ENCODE results near the gene ACAA2. TPM values are rescaled to one million over a fixed set of nuclear protein-coding genes. Genes with fewer than 3 reads are reported as not detected.

The ACAA2 gene
- total RNA-seq, 1 donor from 2014 or later, result 100 TPM

DNA sequence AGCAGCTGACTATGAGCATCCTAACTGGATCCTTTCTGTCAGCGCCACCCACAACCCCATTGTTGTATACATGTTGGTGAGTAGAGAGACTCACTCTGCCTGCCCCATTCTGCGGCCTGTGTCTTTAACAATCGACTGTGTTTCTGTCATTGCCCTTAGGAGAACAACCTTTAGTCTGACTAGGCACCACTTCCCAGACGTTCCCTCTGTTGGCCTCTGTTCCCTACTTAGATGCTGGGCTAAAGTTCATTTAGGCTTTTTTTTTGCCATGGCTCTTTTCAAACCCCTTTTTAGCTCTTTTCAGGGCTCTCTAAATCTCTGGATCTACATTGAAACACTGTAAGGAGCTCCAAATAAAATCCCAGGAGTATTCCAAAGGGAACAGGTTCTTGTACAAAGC is 20.5 kb upstream of the ACAA2 start:
- Mint-ChIP-seq H3K9me3 (ENCODE audit: low read depth) (peaks cover 23% of the 10 kb centered on the region), H3K27me3 (no peaks in the 10 kb centered on the region), H3K27ac (peak overlapping the region; percentile 82), H3K36me3 (ENCODE audit: insufficient read depth) (peaks cover 39% of the 10 kb centered on the region), H3K4me1 (ENCODE audit: low read depth) (peaks cover 41% of the 10 kb centered on the region), H3K4me3 (ENCODE audit: low read depth) (no peak overlapping the region)
- TF ChIP-seq, protein P1, sequence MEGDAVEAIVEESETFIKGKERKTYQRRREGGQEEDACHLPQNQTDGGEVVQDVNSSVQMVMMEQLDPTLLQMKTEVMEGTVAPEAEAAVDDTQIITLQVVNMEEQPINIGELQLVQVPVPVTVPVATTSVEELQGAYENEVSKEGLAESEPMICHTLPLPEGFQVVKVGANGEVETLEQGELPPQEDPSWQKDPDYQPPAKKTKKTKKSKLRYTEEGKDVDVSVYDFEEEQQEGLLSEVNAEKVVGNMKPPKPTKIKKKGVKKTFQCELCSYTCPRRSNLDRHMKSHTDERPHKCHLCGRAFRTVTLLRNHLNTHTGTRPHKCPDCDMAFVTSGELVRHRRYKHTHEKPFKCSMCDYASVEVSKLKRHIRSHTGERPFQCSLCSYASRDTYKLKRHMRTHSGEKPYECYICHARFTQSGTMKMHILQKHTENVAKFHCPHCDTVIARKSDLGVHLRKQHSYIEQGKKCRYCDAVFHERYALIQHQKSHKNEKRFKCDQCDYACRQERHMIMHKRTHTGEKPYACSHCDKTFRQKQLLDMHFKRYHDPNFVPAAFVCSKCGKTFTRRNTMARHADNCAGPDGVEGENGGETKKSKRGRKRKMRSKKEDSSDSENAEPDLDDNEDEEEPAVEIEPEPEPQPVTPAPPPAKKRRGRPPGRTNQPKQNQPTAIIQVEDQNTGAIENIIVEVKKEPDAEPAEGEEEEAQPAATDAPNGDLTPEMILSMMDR (IDR thresholded peaks at IDR 0.05; ENCODE audit: unreplicated experiment), result no peak
- DNase-seq (ENCODE audit: low spot score, unreplicated experiment), result no peak

GRCh38 chr18:49832221-49832647 is 18.9 kb upstream of the ACAA2 start:
- H3K4me1 Mint-ChIP-seq (ENCODE audit: low read depth), result peaks cover 38% of the 10 kb centered on the region
- TF ChIP-seq, protein P1 (IDR thresholded peaks at IDR 0.05; ENCODE audit: unreplicated experiment), result no peak
- no peaks in the 10 kb centered on the region for H3K27me3 Mint-ChIP-seq
- H3K36me3 Mint-ChIP-seq (ENCODE audit: insufficient read depth), result peaks cover 48% of the 10 kb centered on the region
- H3K4me3 Mint-ChIP-seq (ENCODE audit: low read depth), result no peak overlapping the region
- no peak for DNase-seq (ENCODE audit: low spot score, unreplicated experiment)
- peaks cover 37% of the 10 kb centered on the region for H3K9me3 Mint-ChIP-seq (ENCODE audit: low read depth)
- H3K27ac Mint-ChIP-seq, result no peak overlapping the region

DNA sequence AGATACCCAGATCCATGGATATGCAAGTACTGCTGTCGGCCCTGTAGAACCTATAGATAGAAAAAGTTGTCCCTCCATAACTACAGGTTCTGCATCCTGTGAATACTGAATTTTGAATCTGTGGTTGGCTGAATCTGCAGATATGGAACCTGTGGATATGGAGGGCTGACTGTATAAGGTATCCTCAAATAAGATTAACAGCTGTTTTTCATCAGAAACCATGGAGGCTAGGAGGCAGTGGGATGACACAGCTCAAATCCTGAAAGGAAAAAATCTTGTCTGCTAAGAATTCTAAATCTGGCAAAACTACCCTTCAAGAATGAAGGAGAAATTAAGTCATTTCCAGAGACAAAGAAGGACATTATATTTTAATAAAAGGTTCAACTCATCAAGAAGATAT is 14.7 kb upstream of the ACAA2 start:
- Mint-ChIP-seq H3K27ac (no peak overlapping the region), H3K27me3 (no peaks in the 10 kb centered on the region), H3K4me1 (ENCODE audit: low read depth) (peaks cover 11% of the 10 kb centered on the region), H3K9me3 (ENCODE audit: low read depth) (peaks cover 40% of the 10 kb centered on the region), H3K36me3 (ENCODE audit: insufficient read depth) (peaks cover 48% of the 10 kb centered on the region), H3K4me3 (ENCODE audit: low read depth) (no peak overlapping the region)
- DNase-seq (ENCODE audit: low spot score, unreplicated experiment), result no peak
- TF ChIP-seq, protein P1 (IDR thresholded peaks at IDR 0.05; ENCODE audit: unreplicated experiment), result no peak

- no peak overlapping the region for H3K27ac Mint-ChIP-seq
- H3K9me3 Mint-ChIP-seq (ENCODE audit: low read depth), result no peaks in the 10 kb centered on the region
- H3K4me1 Mint-ChIP-seq (ENCODE audit: low read depth), result peaks cover 2% of the 10 kb centered on the region
- TF ChIP-seq, protein P1 (IDR thresholded peaks at IDR 0.05; ENCODE audit: unreplicated experiment), result no peak
- H3K27me3 Mint-ChIP-seq, result no peaks in the 10 kb centered on the region
- no peak overlapping the region for H3K4me3 Mint-ChIP-seq (ENCODE audit: low read depth)
- peaks cover 9% of the 10 kb centered on the region for H3K36me3 Mint-ChIP-seq (ENCODE audit: insufficient read depth)
- DNase-seq (ENCODE audit: low spot score, unreplicated experiment), result no peak
These were observed 6.7 kb upstream of the ACAA2 start for GRCh38 chr18:49819823-49820671.

- H3K9me3 Mint-ChIP-seq (ENCODE audit: low read depth), result no peaks in the 10 kb centered on the region
- TF ChIP-seq, protein P1 (IDR thresholded peaks at IDR 0.05; ENCODE audit: unreplicated experiment), result no peak
- no peaks in the 10 kb centered on the region for H3K27me3 Mint-ChIP-seq
- H3K4me1 Mint-ChIP-seq (ENCODE audit: low read depth), result peaks cover 5% of the 10 kb centered on the region
- no peak overlapping the region for H3K4me3 Mint-ChIP-seq (ENCODE audit: low read depth)
- peaks cover 7% of the 10 kb centered on the region for H3K36me3 Mint-ChIP-seq (ENCODE audit: insufficient read depth)
- no peak overlapping the region for H3K27ac Mint-ChIP-seq
- no peak for DNase-seq (ENCODE audit: low spot score, unreplicated experiment)
These were observed 5.8 kb upstream of the ACAA2 start for GRCh38 chr18:49819071-49819662.

Data from progenitor cell of endocrine pancreas (in vitro differentiated cells).